Trophoblast cell (in vitro differentiated cells and primary cell): Measurements from ENCODE around the gene IL2RG.
A peak's percentile ranks its signal among the peaks of the same experiment; 100 is the strongest.

Experiments
- DNase-seq, 2 donors: peaks; one replicate each; pipeline ENCODE4 v3.0.0-alpha.2; 2016
- H2AFZ ChIP-seq: 2 replicates; pipeline ENCODE4 v1.6.1; 2013; ENCODE audit warnings: low read length, moderate library complexity, mild to moderate bottlenecking; ENCODE audit not compliant: insufficient read depth, poor library complexity
- H2AK5ac ChIP-seq: 2 replicates; pipeline ENCODE4 v1.6.1; 2013; ENCODE audit warnings: mild to moderate bottlenecking, low read length
- H2BK120ac ChIP-seq: 2 replicates; pipeline ENCODE4 v1.6.1; 2013; ENCODE audit warnings: low read length, mild to moderate bottlenecking, moderate library complexity; ENCODE audit not compliant: insufficient read depth, poor library complexity
- H2BK12ac ChIP-seq: 2 replicates; pipeline ENCODE4 v1.6.1; 2013; ENCODE audit warnings: mild to moderate bottlenecking, low read length, moderate library complexity
- H2BK5ac ChIP-seq: 2 replicates; pipeline ENCODE4 v1.6.1; 2013; ENCODE audit warnings: low read length, low read depth, moderate library complexity, mild to moderate bottlenecking; ENCODE audit not compliant: poor library complexity
- H3K14ac ChIP-seq: 2 replicates; pipeline ENCODE4 v1.6.1; 2013; ENCODE audit warnings: mild to moderate bottlenecking, low read length
- H3K18ac ChIP-seq: 2 replicates; pipeline ENCODE4 v1.6.1; 2013; ENCODE audit warnings: mild to moderate bottlenecking, low read length
- H3K23ac ChIP-seq: 2 replicates; pipeline ENCODE4 v1.6.1; 2013; ENCODE audit warnings: low read length
- H3K27ac ChIP-seq: 2 replicates; pipeline ENCODE4 v1.5.1; 2013; ENCODE audit warnings: low read depth, mild to moderate bottlenecking, inconsistent platforms, low read length, moderate library complexity
- H3K27me3 ChIP-seq: 2 replicates; pipeline ENCODE4 v1.6.1; 2013; ENCODE audit warnings: inconsistent platforms, mild to moderate bottlenecking, low read length, moderate library complexity; ENCODE audit not compliant: insufficient read depth
- H3K36me3 ChIP-seq, 2 experiments: 1 replicate in 1 of 2; 2 replicates in 1 of 2; pipeline ENCODE4 v1.6.1; 2013; ENCODE audit warnings: low read length in 2 of 2, mild to moderate bottlenecking in 2 of 2, moderate library complexity in 1 of 2; ENCODE audit not compliant: insufficient read depth in 2 of 2, control insufficient read depth in 1 of 2
- H3K4ac ChIP-seq: 2 replicates; pipeline ENCODE4 v1.6.1; 2013; ENCODE audit warnings: low read depth, mild to moderate bottlenecking, low read length, moderate library complexity
- H3K4me1 ChIP-seq, 2 experiments: 1 replicate in 1 of 2; 2 replicates in 1 of 2; pipeline ENCODE4 v1.6.1; 2013; ENCODE audit warnings: low read length in 2 of 2, mild to moderate bottlenecking in 2 of 2, moderate library complexity in 1 of 2; ENCODE audit not compliant: insufficient read depth in 2 of 2, control insufficient read depth in 1 of 2
- H3K4me2 ChIP-seq: 2 replicates; pipeline ENCODE4 v1.6.1; 2013; ENCODE audit warnings: inconsistent platforms, mild to moderate bottlenecking, low read length, moderate library complexity
- H3K4me3 ChIP-seq: 2 replicates; pipeline ENCODE4 v1.5.1; 2013; ENCODE audit warnings: mild to moderate bottlenecking, low read depth, low read length, inconsistent platforms
- H3K79me1 ChIP-seq: one replicate; pipeline ENCODE4 v1.6.1; 2013; ENCODE audit warnings: low read length
- H3K79me2 ChIP-seq: 2 replicates; pipeline ENCODE4 v1.6.1; 2013; ENCODE audit warnings: low read length, mild to moderate bottlenecking; ENCODE audit not compliant: control insufficient read depth, insufficient read depth, poor library complexity
- H3K9ac ChIP-seq: 2 replicates; pipeline ENCODE4 v1.6.1; 2013; ENCODE audit warnings: mild to moderate bottlenecking, low read length
- H3K9me3 ChIP-seq: 2 replicates; pipeline ENCODE4 v1.6.1; 2013; ENCODE audit warnings: low read depth, mild to moderate bottlenecking, control low read depth, inconsistent platforms, low read length; ENCODE audit not compliant: insufficient read depth
- H4K12ac ChIP-seq: 2 replicates; pipeline ENCODE4 v1.6.1; 2013; ENCODE audit warnings: low read depth, mild to moderate bottlenecking, low read length, moderate library complexity
- H4K8ac ChIP-seq: 2 replicates; pipeline ENCODE4 v1.6.1; 2013; ENCODE audit warnings: low read depth, mild to moderate bottlenecking, low read length, moderate library complexity
- H4K91ac ChIP-seq: one replicate; pipeline ENCODE4 v1.6.1; 2013; ENCODE audit warnings: low read depth, mild to moderate bottlenecking, low read length, moderate library complexity
- WGBS: extraction: QIAGEN DNeasy Blood & Tissue Kit; methylation state at CpG from one replicate; pipeline ENCODE4 v1.1.7; 2013; ENCODE audit warnings: missing lambda C conversion rate; ENCODE audit not compliant: insufficient read length, insufficient coverage; ENCODE audit errors: extremely low coverage; 5-methylcytosine and 5-hydroxymethylcytosine counted together

The IL2RG gene

DNA sequence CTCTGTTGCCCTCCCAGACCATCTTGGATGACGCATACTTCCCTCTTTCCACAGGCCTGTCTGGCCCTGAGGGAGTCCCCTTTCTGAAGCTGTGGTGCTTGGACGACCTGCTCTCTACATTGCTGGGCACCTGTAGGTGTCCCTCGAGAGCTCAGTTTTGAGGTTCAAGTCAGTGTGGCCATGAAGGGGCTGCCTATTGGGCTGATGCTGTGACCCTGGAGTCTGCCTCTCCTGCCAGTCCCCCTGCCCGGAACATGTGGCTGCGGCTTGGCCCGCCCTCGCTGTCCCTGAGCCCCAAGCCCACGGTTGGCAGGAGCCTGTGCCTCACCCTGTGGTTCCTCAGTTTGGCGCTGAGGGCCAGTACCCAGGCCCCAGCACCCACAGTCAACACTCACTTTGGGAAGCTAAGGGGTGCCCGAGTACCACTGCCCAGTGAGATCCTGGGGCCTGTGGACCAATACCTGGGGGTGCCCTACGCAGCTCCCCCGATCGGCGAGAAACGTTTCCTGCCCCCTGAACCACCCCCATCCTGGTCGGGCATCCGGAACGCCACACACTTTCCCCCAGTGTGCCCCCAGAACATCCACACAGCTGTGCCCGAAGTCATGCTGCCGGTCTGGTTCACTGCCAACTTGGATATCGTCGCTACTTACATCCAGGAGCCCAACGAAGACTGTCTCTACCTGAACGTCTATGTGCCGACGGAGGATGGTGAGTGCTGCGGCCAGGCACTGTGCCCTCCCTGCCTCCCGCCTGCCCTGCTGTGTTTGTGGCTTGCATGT is 36.3 kb upstream of the IL2RG start:
- Histone ChIP-seq H2BK12ac (no peak overlapping the region), H4K12ac (no peak overlapping the region), H3K27ac (no peak overlapping the region), H3K36me3 (peaks cover 0 to 5% of the 10 kb centered on the region in 2 experiments), H2AFZ (no peak overlapping the region), H3K14ac (no peak overlapping the region), H4K8ac (no peak overlapping the region), H3K4me1 (peaks cover 6 to 10% of the 10 kb centered on the region in 2 experiments), H3K4me3 (no peak overlapping the region), H2BK120ac (no peak overlapping the region), H2AK5ac (no peak overlapping the region), H4K91ac (no peak overlapping the region), H3K9ac (no peak overlapping the region), H3K23ac (no peak overlapping the region), H3K4me2 (no peak overlapping the region), H3K27me3 (no peaks in the 10 kb centered on the region), H2BK5ac (no peak overlapping the region), H3K4ac (no peak overlapping the region), H3K9me3 (no peaks in the 10 kb centered on the region), H3K79me2 (no peaks in the 10 kb centered on the region), H3K79me1 (no peaks in the 10 kb centered on the region), H3K18ac (no peak overlapping the region)
- WGBS, result no CpG with 5 or more reads among the region's 28 CpGs
- no peak for DNase-seq

- DNase-seq, result no peak
- Histone ChIP-seq H3K9ac (no peak within 1 kb of the TSS), H3K79me2 (no peaks in the 10 kb centered on the region), H3K4me1 (peaks cover 6 to 10% of the 10 kb centered on the region in 2 experiments), H4K8ac (no peak within 1 kb of the TSS), H2BK5ac (no peak within 1 kb of the TSS), H3K79me1 (no peaks in the 10 kb centered on the region), H3K27me3 (no peaks in the 10 kb centered on the region), H3K36me3 (peaks cover 17 to 22% of the 10 kb centered on the region in 2 experiments), H2AFZ (no peak within 1 kb of the TSS), H3K4me3 (no peak within 1 kb of the TSS), H3K14ac (no peak within 1 kb of the TSS), H2AK5ac (no peak within 1 kb of the TSS), H3K23ac (no peak within 1 kb of the TSS), H3K4me2 (peak within 1 kb of the TSS; percentile 51), H4K91ac (no peak within 1 kb of the TSS), H3K4ac (no peak within 1 kb of the TSS), H2BK12ac (no peak within 1 kb of the TSS), H2BK120ac (no peak within 1 kb of the TSS), H3K18ac (no peak within 1 kb of the TSS), H3K27ac (no peak within 1 kb of the TSS), H3K9me3 (no peaks in the 10 kb centered on the region), H4K12ac (no peak within 1 kb of the TSS)
- WGBS, result no CpG with 5 or more reads among the region's 28 CpGs
Observed at GRCh38 chrX:71144651-71145050, 33.3 kb upstream of the IL2RG start, which contains the start of gene NLGN3. Gene NLGN3 (plus strand): TSS chrX:71144841. CDS start chrX:71147750, 2,909 bp downstream.

GRCh38 chrX:71143508-71143907 is 32.1 kb upstream of the IL2RG start:
- Histone ChIP-seq H3K14ac (no peak overlapping the region), H3K4me1 (peaks cover 6 to 10% of the 10 kb centered on the region in 2 experiments), H4K8ac (no peak overlapping the region), H3K4me2 (no peak overlapping the region), H2AK5ac (no peak overlapping the region), H3K9me3 (no peaks in the 10 kb centered on the region), H3K9ac (no peak overlapping the region), H2AFZ (no peak overlapping the region), H3K23ac (no peak overlapping the region), H3K4ac (no peak overlapping the region), H3K27me3 (no peaks in the 10 kb centered on the region), H3K36me3 (peaks cover 20 to 26% of the 10 kb centered on the region in 2 experiments), H2BK5ac (no peak overlapping the region), H2BK120ac (no peak overlapping the region), H4K12ac (no peak overlapping the region), H2BK12ac (no peak overlapping the region), H3K27ac (no peak overlapping the region), H4K91ac (no peak overlapping the region), H3K4me3 (no peak overlapping the region), H3K79me2 (no peaks in the 10 kb centered on the region), H3K79me1 (no peaks in the 10 kb centered on the region), H3K18ac (no peak overlapping the region)
- WGBS, result no CpG with 5 or more reads among the region's 6 CpGs
- DNase-seq, result no peak

- Histone ChIP-seq H2AK5ac (no peak overlapping the region), H3K27me3 (no peaks in the 10 kb centered on the region), H3K9me3 (no peaks in the 10 kb centered on the region), H3K4ac (no peak overlapping the region), H3K79me2 (no peaks in the 10 kb centered on the region), H3K27ac (no peak overlapping the region), H4K12ac (no peak overlapping the region), H3K36me3 (peaks cover 42 to 54% of the 10 kb centered on the region in 2 experiments), H3K4me2 (no peak overlapping the region), H3K23ac (no peak overlapping the region), H4K8ac (no peak overlapping the region), H3K79me1 (no peaks in the 10 kb centered on the region), H3K14ac (no peak overlapping the region), H2BK120ac (no peak overlapping the region), H2AFZ (no peak overlapping the region), H3K4me3 (no peak overlapping the region), H4K91ac (no peak overlapping the region), H2BK5ac (no peak overlapping the region), H3K4me1 (peaks cover 2 to 4% of the 10 kb centered on the region in 2 experiments), H3K18ac (peak overlapping the region; percentile 26), H3K9ac (no peak overlapping the region), H2BK12ac (no peak overlapping the region)
- no CpG with 5 or more reads among the region's 6 CpGs for WGBS
- no peak for DNase-seq
Observed at GRCh38 chrX:71140440-71140839, 29.1 kb upstream of the IL2RG start.
